Measurements from ENCODE around the gene ZNF524. TPM values are rescaled to one million over a fixed set of nuclear protein-coding genes. Genes with fewer than 3 reads are reported as not detected.

ZNF524 gene
- total RNA-seq, 2 experiments from 2014 or later, result 31.2 to 32.9 TPM

GRCh38 chr19:55609326-55609725 is 9.2 kb downstream of the ZNF524 start:
- POLR2A ChIA-PET, result no interaction called here

DNA sequence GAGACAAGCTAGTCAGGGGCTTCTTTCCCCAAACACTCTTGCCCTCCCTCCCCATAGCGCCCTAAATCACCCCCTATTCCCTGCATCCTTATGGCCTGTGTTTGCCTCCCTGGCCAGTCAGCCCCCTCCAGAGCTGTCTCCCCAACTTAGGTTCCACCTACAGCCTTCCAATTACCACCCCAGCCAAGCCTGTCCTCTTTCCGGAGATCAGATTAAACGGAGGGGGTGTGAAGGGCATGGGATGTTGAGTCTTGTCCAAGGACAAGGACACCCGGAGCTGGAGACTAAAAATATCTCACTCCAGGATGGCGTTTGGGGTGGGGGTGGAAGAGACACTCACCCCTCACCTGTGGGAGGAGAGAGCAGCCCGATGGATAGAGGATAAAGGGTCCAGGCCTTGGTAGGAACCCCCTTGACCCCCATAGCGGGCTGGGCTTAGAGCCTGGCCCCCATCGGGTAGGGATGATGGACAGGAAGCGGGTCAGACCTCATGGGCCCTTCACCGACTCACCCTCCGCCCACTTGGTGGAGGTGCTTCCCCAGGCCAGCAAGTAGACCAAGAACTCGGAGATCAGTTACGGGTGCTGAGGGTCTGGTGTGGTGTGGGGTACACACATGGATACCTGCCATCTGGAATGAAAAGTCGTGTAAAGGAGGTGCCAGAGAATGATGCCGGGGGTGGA is 11.4 kb downstream of the ZNF524 start:
- Mint-ChIP-seq H3K27me3 (no peaks in the 10 kb centered on the region), H3K27ac (no peak overlapping the region), H3K9me3 (no peaks in the 10 kb centered on the region), H3K4me3 (no peak overlapping the region), H3K4me1 (peaks cover 29% of the 10 kb centered on the region), H3K36me3 (ENCODE audit: low read depth) (peaks cover 31% of the 10 kb centered on the region)
- DNase-seq, result no peak
- CTCF ChIA-PET, result no interaction called here
- POLR2A ChIA-PET, result no interaction called here

More at GRCh38 chr19:55609326-55609725, 9.2 kb downstream of the ZNF524 start:
- no peaks in the 10 kb centered on the region for H3K9me3 Mint-ChIP-seq
- H3K27ac Mint-ChIP-seq, result no peak overlapping the region
- CTCF ChIA-PET, result interaction anchor here (1.3 kb wide), 1 partner anchor 17 kb away, joined by 3 read pairs; no protein-coding TSS in a partner anchor
- DNase-seq, result no peak
- H3K36me3 Mint-ChIP-seq (ENCODE audit: low read depth), result peaks cover 29% of the 10 kb centered on the region
- no peak overlapping the region for H3K4me3 Mint-ChIP-seq
- H3K27me3 Mint-ChIP-seq, result no peaks in the 10 kb centered on the region
- peaks cover 40% of the 10 kb centered on the region for H3K4me1 Mint-ChIP-seq

- no peak for DNase-seq
- POLR2A ChIA-PET, result interaction anchor here (0.9 kb wide), 1 partner anchor 8 kb away, joined by 3 read pairs; no protein-coding TSS in a partner anchor
- Mint-ChIP-seq H3K9me3 (no peaks in the 10 kb centered on the region), H3K4me1 (peaks cover 22% of the 10 kb centered on the region), H3K27me3 (no peaks in the 10 kb centered on the region), H3K27ac (no peak overlapping the region), H3K36me3 (ENCODE audit: low read depth) (peaks cover 31% of the 10 kb centered on the region), H3K4me3 (no peak overlapping the region)
- CTCF ChIA-PET, result no interaction called here
Measured at GRCh38 chr19:55611983-55612645, 12.0 kb downstream of the ZNF524 start.

DNA sequence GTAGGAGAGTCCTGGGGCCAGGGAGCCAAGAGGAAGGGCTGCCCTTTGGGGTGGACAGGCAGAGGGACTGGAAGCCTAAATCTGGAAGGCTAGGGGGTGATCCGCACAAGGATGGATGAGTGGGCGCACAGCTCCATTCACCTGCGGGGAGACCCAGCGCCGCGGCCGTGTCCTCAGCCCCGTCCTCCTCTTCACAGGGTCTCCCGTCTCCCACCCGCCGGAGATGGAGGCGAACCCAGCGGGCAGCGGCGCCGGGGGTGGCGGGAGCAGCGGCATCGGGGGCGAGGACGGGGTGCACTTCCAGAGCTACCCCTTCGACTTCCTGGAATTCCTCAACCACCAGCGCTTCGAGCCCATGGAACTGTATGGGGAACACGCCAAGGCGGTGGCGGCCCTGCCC is 13.3 kb downstream of the ZNF524 start:
- Mint-ChIP-seq H3K27me3 (no peaks in the 10 kb centered on the region), H3K4me1 (peaks cover 13% of the 10 kb centered on the region), H3K27ac (no peak overlapping the region), H3K36me3 (ENCODE audit: low read depth) (peaks cover 32% of the 10 kb centered on the region), H3K9me3 (no peaks in the 10 kb centered on the region), H3K4me3 (no peak overlapping the region)
- POLR2A ChIA-PET, result no interaction called here
- CTCF ChIA-PET, result no interaction called here
- DNase-seq, result no peak

- H3K36me3 Mint-ChIP-seq (ENCODE audit: low read depth), result peaks cover 28% of the 10 kb centered on the region
- H3K27ac Mint-ChIP-seq, result no peak overlapping the region
- DNase-seq, result no peak
- peaks cover 9% of the 10 kb centered on the region for H3K4me1 Mint-ChIP-seq
- ChIA-PET CTCF (no interaction called here), POLR2A (no interaction called here)
- no peaks in the 10 kb centered on the region for H3K27me3 Mint-ChIP-seq
- H3K9me3 Mint-ChIP-seq, result no peaks in the 10 kb centered on the region
- no peak overlapping the region for H3K4me3 Mint-ChIP-seq
Measured at GRCh38 chr19:55613930-55614710, 14.0 kb downstream of the ZNF524 start.

GRCh38 chr19:55614711-55615542 is 14.8 kb downstream of the ZNF524 start:
- Mint-ChIP-seq H3K27ac (no peak overlapping the region), H3K27me3 (no peaks in the 10 kb centered on the region), H3K4me1 (peaks cover 12% of the 10 kb centered on the region), H3K36me3 (ENCODE audit: low read depth) (peaks cover 22% of the 10 kb centered on the region), H3K4me3 (no peak overlapping the region), H3K9me3 (no peaks in the 10 kb centered on the region)
- no peak for DNase-seq
- CTCF ChIA-PET, result interaction anchor here (1.0 kb wide), 1 partner anchor 8 kb away, joined by 3 read pairs; no protein-coding TSS in a partner anchor
- POLR2A ChIA-PET, result no interaction called here

DNA sequence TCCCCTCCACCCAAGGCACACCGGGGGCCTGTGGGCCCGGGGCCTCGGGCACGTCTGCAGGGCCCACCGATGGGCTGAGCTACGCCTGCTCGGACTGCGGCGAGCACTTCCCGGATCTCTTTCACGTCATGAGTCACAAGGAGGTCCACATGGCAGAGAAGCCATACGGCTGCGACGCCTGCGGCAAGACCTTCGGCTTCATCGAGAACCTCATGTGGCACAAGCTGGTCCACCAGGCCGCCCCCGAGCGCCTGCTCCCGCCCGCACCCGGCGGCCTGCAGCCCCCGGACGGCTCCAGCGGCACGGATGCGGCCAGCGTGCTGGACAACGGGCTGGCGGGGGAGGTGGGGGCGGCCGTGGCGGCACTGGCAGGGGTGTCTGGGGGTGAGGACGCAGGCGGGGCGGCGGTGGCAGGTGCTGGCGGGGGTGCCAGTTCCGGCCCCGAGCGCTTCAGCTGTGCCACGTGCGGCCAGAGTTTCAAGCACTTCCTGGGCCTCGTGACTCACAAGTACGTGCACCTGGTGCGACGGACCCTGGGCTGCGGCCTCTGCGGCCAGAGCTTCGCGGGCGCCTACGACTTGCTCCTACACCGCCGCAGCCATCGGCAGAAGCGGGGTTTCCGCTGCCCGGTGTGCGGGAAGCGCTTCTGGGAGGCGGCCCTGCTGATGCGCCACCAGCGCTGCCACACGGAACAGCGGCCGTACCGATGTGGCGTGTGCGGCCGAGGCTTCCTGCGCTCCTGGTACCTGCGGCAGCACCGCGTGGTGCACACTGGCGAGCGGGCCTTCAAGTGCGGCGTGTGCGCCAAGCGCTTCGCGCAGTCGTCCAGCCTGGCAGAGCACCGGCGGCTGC is 15.7 kb downstream of the ZNF524 start:
- Mint-ChIP-seq H3K9me3 (no peaks in the 10 kb centered on the region), H3K27ac (no peak overlapping the region), H3K36me3 (ENCODE audit: low read depth) (peaks cover 26% of the 10 kb centered on the region), H3K27me3 (no peaks in the 10 kb centered on the region), H3K4me1 (peaks cover 16% of the 10 kb centered on the region), H3K4me3 (no peak overlapping the region)
- POLR2A ChIA-PET, result no interaction called here
- DNase-seq, result no peak
- CTCF ChIA-PET, result interaction anchor here (0.7 to 1.0 kb wide), 2 partner anchors 9 to 162 kb away, joined by 3 read pairs; no protein-coding TSS in a partner anchor

DNA sequence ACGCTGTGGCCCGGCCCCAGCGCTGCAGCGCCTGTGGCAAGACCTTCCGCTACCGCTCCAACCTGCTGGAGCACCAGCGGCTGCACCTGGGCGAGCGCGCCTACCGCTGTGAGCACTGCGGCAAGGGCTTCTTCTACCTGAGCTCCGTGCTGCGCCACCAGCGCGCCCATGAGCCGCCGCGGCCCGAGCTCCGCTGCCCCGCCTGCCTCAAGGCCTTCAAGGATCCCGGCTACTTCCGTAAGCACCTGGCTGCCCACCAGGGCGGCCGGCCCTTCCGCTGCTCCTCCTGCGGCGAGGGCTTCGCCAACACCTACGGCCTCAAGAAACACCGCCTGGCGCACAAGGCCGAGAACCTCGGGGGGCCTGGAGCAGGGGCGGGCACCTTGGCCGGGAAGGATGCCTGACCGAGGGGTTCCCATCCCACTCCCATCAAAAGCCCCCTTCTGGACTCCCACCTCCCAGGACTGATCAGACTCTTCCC is 16.3 kb downstream of the ZNF524 start:
- no peaks in the 10 kb centered on the region for H3K9me3 Mint-ChIP-seq
- no peak overlapping the region for H3K4me3 Mint-ChIP-seq
- H3K27me3 Mint-ChIP-seq, result no peaks in the 10 kb centered on the region
- peaks cover 26% of the 10 kb centered on the region for H3K36me3 Mint-ChIP-seq (ENCODE audit: low read depth)
- DNase-seq, result no peak
- POLR2A ChIA-PET, result no interaction called here
- H3K4me1 Mint-ChIP-seq, result peaks cover 18% of the 10 kb centered on the region
- no peak overlapping the region for H3K27ac Mint-ChIP-seq
- CTCF ChIA-PET, result interaction anchor here (0.7 kb wide), 1 partner anchor 163 kb away, joined by 3 read pairs; no protein-coding TSS in a partner anchor

- Mint-ChIP-seq H3K27me3 (no peaks in the 10 kb centered on the region), H3K27ac (peak overlapping the region; percentile 36), H3K4me3 (no peak overlapping the region), H3K4me1 (peaks cover 17% of the 10 kb centered on the region), H3K9me3 (no peaks in the 10 kb centered on the region), H3K36me3 (ENCODE audit: low read depth) (peaks cover 26% of the 10 kb centered on the region)
- POLR2A ChIA-PET, result no interaction called here
- CTCF ChIA-PET, result interaction anchor here (0.7 to 4.8 kb wide), 3 partner anchors 11 to 98 kb away, joined by 3 to 30 read pairs (median 4); partner anchors contain the start of gene ZNF865
- no peak for DNase-seq
Measured at GRCh38 chr19:55617426-55617825, 17.3 kb downstream of the ZNF524 start.

- Mint-ChIP-seq H3K27ac (no peak overlapping the region), H3K4me1 (peaks cover 20% of the 10 kb centered on the region), H3K4me3 (no peak overlapping the region), H3K27me3 (no peaks in the 10 kb centered on the region), H3K36me3 (ENCODE audit: low read depth) (peaks cover 19% of the 10 kb centered on the region), H3K9me3 (no peaks in the 10 kb centered on the region)
- ChIA-PET CTCF (interaction anchor here (1.2 to 4.8 kb wide), 2 partner anchors 12 to 99 kb away, joined by 4 to 30 read pairs; partner anchors contain the start of gene ZNF865), POLR2A (no interaction called here)
- DNase-seq, result no peak
Measured at GRCh38 chr19:55618426-55618825, 18.3 kb downstream of the ZNF524 start.

DNA sequence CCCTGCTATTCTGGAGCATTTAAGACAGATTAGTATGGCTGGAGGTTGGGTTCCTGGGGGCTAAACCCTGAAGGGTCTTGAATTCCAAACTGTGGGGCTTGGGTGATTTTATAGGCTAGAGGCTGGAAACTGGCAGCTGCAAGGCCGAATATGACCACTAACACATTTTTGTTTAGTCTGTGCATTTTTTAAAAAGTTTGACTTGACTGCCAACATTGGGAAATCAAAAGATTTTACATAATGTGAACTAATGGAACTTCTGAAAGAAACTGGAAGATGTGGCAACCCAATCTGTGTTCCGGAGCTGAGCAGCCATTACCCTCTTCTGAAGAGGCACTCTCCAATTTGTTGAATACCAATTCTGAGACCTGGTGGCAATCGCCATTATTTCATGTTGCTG is 19.2 kb downstream of the ZNF524 start:
- CTCF ChIA-PET, result interaction anchor here (4.8 kb wide), 1 partner anchor 13 kb away, joined by 30 read pairs; the partner anchor contains the start of gene ZNF865
- DNase-seq, result no peak
- Mint-ChIP-seq H3K4me3 (no peak overlapping the region), H3K27ac (no peak overlapping the region), H3K9me3 (peaks cover 3% of the 10 kb centered on the region), H3K36me3 (ENCODE audit: low read depth) (peaks cover 21% of the 10 kb centered on the region), H3K27me3 (no peaks in the 10 kb centered on the region), H3K4me1 (peaks cover 26% of the 10 kb centered on the region)
- POLR2A ChIA-PET, result no interaction called here
